GM19240 (cell line): Measurements from ENCODE around the gene GPI.
A peak's percentile ranks its signal among the peaks of the same experiment; 100 is the strongest.

Experiments used
- DNase-seq: peaks from one replicate; pipeline ENCODE4 v3.0.0; 2011; ENCODE audit warnings: low spot score; ENCODE audit not compliant: insufficient read length

GPI gene

GRCh38 chr19:34341935-34342680 is 22.9 kb upstream of the GPI start:
- DNase-seq: no peak

- no peak for DNase-seq
Observed at GRCh38 chr19:34343751-34344150, 21.2 kb upstream of the GPI start.

DNA sequence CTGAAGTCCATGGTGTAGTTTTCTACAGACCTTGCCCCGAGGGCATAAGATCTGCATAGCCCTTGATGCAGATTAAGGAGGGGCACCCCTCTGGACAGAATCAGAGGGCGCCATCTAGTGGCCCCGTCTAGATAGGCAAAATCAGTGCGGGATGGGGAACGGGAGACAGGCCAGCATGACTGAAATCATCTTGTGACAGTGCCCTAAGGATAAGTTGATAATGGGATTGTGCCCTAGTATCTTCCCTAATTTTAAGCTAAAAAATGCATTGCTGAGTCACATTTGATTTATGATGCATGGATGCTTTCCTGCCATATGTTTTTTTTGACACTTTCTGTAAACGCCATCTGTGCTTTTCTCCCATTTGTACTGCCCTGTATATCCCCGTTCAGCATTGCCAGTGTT is 19.0 kb upstream of the GPI start:
- peak; percentile 67 for DNase-seq

DNA sequence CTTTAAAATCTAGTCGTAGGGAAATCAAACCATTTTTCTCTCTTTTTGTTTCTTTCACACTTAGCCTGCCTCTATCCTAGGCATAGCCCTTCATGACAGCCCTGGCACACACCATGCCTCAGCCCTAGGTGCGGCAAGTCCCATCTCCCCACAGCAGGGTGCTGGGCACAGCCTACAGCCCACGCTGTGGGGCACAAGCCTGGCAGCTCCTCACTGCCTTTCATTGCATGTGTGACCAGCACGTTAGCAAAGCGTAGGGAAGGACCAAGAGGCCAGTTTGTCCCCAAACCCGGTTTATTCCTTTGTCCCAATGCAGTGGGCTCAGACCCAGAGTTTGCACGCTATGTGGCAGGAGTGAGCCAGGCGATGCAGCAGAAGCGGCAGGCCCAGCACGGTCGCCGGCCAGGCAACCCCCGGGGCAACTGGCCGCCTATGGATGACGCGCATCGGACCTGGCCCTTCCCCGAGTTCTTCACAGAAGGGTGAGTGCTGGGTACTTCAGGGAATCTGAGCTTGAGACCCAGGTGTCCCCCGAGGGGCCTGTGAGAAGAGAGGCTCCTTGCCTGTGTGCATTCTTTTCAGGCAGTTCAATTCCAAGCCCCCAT is 17.3 kb upstream of the GPI start:
- no peak for DNase-seq

DNA sequence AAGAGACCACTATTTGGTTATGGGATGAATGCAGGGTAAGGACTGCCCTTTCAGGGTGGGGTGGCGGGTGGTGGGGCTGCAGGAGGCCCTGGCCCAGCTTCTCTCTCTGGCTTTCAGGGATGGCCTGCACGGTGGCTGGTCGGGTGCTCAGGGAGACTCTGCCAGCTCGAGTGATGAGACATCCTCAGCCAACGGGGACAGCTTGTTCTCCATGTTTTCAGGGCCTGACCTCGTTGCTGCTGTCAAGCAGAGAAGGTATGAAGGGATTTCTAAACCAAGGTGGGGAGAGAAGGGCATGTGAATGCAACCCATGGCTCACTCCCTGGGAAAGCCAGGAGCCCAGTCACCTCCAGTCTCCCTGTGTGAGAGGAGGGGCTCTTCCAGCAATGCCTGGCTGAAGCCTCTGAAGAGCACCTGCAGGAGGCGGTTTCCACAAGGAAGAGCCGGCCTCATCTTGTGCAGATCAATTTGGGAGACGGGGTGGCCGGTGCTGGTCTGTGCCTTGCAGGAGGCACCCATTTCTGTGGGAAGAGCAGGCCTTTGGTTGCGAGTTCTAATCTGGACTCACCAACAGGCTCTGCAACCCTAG is 16.0 kb upstream of the GPI start:
- no peak for DNase-seq

DNA sequence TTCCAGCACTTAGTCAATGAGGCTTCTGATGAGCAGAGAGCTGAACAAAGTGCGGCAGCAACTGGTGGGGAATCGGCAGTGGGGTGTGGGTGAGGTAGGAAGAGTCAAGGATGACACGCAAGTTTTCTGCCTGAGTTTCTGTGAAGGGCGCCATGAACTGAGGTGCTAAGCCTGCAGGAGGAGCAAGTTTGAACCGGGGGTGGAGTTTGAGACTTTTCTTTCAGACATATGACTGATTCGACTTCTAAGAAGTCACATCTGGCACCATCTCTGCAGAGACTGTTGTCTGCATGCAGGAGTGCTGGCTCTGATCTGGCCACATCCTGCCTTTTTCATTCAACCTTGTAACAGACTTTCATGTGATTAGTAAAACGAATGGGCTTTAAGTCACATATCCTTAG is 14.8 kb upstream of the GPI start:
- DNase-seq: no peak

GRCh38 chr19:34351382-34351826 is 13.6 kb upstream of the GPI start:
- DNase-seq: no peak

DNA sequence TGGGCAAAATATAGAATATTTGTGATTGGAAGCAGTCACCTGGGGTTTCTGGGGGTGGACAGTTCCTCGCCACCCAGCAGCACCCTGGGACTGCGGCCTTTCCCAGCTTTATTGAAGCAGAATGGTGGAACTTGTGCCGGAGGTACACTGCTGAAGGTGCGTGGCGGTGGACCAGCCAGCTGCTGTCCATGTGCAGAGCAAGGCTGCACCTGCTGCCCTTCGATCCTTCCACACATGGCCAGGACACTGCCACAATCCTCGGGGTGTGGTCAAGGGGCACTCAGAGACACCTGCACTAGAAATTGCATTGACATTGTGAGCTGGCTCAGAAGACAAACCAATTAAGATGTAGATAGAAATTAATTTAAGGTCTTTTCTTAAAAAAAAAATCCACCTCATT is 11.4 kb upstream of the GPI start:
- DNase-seq: no peak

DNA sequence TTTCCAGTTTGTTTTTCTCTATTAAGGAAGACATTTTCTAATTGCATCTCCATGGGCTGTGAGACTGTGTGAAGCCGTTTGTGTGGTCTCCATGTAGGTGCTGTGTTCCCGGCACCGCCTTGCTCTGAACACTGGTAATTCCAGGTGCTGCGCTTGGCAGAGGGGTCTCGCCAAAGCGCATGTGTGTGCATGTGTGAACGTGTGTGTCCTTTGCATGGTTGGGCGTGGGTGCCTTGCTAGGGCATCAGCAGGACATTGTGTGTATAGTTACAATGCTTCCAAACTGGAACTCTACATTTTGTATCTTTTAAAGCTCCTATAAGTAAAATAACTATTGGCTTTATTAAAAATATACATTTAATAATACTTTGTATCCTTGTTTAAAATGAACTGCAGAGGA is 9.8 kb upstream of the GPI start:
- DNase-seq: no peak

- DNase-seq: no peak
Observed at GRCh38 chr19:34356875-34357274, 8.1 kb upstream of the GPI start.

DNA sequence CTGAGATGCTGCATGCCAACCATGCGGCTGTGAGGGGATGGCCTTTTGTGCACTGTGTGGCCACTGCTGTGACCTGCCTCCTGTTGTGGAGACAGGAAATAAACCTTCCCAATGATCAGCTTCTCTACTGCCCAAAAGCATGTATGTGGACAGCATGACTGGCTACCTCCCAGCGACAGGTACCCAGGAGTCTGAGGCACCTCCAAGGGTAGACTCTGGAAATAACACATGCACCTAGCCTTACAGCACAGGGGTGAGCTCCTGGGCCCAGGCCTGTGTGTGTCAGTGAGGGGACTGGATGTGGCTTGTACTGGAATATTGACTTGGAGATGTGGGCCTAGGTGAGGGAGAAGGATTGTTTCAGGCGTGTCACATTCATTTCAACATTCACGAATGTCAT is 7.6 kb upstream of the GPI start:
- DNase-seq: no peak

DNA sequence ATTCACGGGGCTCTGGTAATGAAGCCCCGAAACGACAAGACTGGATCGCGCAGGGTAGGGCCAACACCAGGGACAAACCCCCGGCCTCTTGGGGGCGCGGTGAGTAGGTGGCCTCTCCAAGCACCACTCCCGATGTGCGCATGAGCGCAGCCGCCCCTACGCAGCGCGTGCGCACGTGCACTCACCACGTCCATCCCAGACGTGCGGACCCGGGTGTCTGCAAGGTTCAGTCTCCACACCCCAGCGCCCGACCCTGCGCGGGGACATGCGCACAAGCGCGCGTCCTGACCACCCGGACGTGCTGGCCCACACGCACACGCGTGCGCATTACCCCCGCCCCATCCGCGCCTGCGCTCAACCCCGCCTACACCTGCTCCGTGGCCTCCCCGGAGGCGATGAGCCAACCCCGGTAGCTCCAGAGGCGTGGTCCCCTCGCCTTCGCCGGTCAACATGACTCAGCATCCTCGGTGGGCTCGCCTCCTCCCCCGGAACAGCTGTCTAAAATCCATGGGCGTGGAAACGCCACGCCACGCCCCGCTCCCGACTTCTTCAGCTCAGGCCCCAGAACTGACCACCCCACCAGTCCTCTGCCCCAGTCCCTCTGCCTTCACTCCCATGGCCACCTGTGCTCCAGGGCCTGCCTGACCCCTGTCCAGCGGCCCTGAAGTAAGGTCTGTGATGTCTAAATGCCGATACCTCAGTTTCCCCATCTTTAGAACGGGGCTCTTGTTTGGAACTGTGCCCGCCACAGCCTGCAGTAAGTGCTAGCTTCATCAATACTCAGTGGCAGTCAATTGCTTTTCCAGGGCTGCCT is 5.6 kb upstream of the GPI start:
- peak; percentile 95 for DNase-seq

- no peak for DNase-seq
Observed at GRCh38 chr19:34359954-34360315, 5.1 kb upstream of the GPI start.

DNA sequence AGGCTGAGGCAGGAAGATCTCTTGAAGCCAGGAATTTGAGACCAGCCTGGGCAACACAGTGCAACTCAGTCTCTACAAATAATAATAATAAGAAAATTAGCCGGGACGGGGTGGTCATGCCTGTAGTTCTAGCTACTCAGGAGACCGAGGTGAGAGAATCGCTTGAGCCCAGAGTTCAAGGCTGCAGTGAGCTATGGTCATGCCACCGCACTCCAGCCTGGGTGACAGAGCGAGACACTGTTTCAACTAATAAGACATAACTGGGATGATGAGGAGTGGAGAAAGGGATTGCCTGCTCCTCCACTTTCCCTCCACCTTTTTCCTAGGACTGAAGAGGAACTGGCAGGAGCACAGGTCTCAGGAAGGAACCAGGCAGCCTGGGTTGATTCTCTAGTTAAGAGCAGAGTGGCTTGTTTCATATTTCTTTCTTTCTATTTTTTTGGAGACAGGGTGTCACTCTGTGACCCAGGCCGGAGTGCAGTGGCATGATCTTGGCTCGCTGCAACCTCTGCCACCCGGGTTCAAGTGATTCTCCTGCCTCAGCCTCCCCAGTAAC is 4.6 kb upstream of the GPI start:
- DNase-seq: no peak

DNA sequence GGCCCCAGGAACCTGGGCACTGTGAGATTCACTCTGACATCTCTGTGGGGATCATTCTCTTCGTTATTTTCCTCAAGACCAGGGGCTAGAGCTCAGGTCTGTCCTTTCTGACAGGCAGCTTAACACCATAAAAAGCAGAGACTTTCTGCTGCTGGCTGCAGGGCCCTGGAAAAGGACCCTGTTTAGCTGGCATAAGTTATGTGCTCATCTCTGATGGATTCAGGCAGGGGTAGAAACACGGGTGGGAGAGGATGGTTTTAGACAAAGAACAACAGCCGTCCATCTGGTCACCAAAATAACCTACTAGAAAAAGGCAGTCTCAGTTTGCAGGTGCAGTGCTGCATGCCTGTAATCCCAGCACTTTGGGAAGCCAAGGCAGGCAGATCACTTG is 2.3 kb upstream of the GPI start:
- DNase-seq: no peak

GRCh38 chr19:34363094-34363493 is 1.9 kb upstream of the GPI start:
- DNase-seq: no peak

DNA sequence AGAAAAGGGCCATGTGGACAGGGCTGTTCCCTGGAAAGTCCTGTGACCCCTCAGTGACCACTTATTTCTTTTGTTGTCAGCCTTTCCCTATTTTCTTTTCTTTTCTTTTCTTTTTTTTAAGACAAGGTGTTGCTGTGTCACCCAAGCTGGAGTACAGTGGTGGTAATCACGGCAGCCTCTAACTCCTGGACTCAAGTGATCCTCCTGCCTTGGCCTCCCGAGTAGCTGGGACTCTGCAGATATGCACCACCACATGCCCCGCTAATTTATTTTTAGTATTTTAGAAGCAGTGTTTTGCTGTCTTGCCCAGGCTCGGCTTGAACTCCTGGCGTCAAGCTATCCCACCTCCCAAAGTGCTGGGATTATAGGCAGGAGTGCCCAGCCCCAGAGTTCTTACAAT is 1.1 kb upstream of the GPI start:
- no peak for DNase-seq

GRCh38 chr19:34364462-34364829 is 550 bp upstream of the GPI start:
- DNase-seq: no peak

DNA sequence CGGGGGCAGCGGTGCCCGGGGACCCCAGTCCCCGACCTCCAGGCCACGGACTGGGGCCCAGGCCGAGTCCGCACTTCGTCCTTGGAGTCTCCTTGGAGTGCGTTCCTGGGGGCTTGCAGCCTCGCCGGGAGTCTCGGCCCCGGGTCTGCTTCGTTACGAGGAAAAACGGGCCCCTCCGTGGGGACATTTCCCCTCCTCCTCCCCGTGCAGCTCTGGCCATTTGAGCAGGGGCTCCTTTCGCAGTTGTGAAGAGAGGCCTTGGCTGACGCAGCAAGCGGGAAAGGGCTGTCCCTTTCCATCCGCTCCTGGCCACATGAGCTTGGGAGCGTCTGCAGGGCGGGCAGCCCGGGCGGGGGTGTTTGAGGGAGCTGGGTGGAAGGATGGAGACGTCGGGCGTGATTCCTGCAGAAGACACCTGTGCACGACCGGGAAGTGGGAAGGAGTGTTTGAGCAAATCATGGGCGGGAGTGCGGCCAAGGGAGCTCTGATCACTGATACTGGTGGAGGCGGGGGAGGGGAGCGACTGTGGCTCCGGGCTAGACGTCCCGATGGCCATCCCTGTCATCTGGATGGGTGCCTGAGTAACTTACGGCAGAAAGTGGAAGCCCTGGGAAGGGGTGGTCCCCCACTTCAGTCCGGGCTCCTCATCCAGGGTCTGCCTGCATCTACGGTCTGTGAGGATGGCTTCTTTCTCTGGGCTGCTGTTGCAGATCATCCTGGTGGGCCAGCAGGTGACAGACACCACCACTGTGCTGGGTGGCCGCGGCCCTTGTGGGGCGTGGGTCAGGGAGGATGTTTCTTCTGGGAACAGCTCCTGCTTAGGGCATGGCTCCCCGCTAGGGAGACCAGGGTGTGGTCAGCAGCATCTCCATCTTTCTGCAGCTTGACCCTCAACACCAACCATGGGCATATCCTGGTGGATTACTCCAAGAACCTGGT is 736 bp downstream of the GPI start:
- no peak for DNase-seq

DNA sequence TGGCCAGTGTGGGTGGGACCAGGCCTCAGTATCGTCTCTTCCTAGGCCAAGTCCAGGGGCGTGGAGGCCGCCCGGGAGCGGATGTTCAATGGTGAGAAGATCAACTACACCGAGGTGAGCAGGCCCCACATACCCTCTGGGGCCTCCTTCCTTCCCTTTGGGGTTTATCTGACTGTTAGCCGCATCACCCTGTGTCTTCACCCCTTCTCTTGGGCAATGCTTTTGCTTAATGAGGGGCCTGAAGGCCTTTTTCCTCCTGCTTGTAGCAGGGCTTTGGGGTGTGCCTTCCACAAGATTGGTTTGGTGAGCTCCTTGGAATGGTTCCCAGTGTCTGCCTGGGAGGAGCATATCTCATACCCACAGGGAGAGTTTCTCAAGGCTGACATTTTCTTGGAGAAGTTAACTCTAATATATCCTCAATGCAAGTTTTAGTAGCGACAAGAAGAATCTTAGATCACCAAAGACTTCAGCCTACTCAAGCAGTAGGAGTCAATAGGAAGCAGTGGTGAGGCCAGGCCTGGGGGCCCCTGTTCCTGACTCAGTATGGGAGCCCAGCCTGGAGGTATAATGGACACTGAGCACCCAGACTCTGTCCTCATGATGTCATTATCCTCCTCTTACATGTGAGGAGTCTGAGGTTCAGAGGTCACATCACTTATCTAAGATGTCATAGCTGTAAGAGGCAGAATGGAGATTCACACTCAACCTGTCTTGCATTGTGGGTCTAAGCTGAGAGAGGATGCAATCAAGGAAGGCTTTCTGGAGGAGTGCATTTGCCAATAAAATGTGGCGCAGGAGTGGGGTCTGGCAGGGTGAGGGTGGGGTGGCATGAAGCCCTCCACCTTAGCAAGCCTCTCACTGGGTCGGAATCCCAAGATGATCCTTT is 2.0 kb downstream of the GPI start:
- no peak for DNase-seq
